ENCODE measurements around the gene ZNF599. TPM values are rescaled to one million over a fixed set of nuclear protein-coding genes. Genes with fewer than 3 reads are reported as not detected.

The ZNF599 gene
- total and polyA plus RNA-seq, 2 of the 13 experiments (the other 11 are each of a cell fraction or from before 2014, with no cell fraction given) = 5.8 to 7.3 TPM

GRCh38 chr19:34734537-34735103, 38.4 kb downstream of the ZNF599 start (continued):
- TF ChIP-seq PHF21A (CRISPR knock-in tag; IDR thresholded peaks at IDR 0.05) (peak; percentile 11; the same call in 1 of the 2 replicates), ATM (IDR thresholded peaks at IDR 0.05; ENCODE audit: borderline replicate concordance) (no peak), U2AF2 (IDR thresholded peaks at IDR 0.05; ENCODE audit: low read depth, low read length) (no peak), ZNF883 (CRISPR knock-in tag; IDR thresholded peaks at IDR 0.05; ENCODE audit: not compliant biosample characterization) (no peak), RFXANK (CRISPR knock-in tag; IDR thresholded peaks at IDR 0.05) (no peak), CEBPG (CRISPR knock-in tag; IDR thresholded peaks at IDR 0.05) (peak; percentile 53), CENPT (CRISPR knock-in tag; IDR thresholded peaks at IDR 0.05; ENCODE audit: low read depth) (no peak), RFX5 (IDR thresholded peaks at IDR 0.05; ENCODE audit: low read depth, low read length) (peak; percentile 7; the same call in 1 of the 2 replicates), ARID5B (CRISPR knock-in tag; IDR thresholded peaks at IDR 0.05) (no peak)
- TF ChIP-seq, protein P1, sequence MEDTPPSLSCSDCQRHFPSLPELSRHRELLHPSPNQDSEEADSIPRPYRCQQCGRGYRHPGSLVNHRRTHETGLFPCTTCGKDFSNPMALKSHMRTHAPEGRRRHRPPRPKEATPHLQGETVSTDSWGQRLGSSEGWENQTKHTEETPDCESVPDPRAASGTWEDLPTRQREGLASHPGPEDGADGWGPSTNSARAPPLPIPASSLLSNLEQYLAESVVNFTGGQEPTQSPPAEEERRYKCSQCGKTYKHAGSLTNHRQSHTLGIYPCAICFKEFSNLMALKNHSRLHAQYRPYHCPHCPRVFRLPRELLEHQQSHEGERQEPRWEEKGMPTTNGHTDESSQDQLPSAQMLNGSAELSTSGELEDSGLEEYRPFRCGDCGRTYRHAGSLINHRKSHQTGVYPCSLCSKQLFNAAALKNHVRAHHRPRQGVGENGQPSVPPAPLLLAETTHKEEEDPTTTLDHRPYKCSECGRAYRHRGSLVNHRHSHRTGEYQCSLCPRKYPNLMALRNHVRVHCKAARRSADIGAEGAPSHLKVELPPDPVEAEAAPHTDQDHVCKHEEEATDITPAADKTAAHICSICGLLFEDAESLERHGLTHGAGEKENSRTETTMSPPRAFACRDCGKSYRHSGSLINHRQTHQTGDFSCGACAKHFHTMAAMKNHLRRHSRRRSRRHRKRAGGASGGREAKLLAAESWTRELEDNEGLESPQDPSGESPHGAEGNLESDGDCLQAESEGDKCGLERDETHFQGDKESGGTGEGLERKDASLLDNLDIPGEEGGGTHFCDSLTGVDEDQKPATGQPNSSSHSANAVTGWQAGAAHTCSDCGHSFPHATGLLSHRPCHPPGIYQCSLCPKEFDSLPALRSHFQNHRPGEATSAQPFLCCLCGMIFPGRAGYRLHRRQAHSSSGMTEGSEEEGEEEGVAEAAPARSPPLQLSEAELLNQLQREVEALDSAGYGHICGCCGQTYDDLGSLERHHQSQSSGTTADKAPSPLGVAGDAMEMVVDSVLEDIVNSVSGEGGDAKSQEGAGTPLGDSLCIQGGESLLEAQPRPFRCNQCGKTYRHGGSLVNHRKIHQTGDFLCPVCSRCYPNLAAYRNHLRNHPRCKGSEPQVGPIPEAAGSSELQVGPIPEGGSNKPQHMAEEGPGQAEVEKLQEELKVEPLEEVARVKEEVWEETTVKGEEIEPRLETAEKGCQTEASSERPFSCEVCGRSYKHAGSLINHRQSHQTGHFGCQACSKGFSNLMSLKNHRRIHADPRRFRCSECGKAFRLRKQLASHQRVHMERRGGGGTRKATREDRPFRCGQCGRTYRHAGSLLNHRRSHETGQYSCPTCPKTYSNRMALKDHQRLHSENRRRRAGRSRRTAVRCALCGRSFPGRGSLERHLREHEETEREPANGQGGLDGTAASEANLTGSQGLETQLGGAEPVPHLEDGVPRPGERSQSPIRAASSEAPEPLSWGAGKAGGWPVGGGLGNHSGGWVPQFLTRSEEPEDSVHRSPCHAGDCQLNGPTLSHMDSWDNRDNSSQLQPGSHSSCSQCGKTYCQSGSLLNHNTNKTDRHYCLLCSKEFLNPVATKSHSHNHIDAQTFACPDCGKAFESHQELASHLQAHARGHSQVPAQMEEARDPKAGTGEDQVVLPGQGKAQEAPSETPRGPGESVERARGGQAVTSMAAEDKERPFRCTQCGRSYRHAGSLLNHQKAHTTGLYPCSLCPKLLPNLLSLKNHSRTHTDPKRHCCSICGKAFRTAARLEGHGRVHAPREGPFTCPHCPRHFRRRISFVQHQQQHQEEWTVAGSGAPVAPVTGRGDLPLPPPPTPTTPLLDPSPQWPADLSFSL (CRISPR knock-in tag; IDR thresholded peaks at IDR 0.05) = 0 out of 2 replicates have a peak, but pooled peaks have one; percentile 4
- TF ChIP-seq, protein P2, sequence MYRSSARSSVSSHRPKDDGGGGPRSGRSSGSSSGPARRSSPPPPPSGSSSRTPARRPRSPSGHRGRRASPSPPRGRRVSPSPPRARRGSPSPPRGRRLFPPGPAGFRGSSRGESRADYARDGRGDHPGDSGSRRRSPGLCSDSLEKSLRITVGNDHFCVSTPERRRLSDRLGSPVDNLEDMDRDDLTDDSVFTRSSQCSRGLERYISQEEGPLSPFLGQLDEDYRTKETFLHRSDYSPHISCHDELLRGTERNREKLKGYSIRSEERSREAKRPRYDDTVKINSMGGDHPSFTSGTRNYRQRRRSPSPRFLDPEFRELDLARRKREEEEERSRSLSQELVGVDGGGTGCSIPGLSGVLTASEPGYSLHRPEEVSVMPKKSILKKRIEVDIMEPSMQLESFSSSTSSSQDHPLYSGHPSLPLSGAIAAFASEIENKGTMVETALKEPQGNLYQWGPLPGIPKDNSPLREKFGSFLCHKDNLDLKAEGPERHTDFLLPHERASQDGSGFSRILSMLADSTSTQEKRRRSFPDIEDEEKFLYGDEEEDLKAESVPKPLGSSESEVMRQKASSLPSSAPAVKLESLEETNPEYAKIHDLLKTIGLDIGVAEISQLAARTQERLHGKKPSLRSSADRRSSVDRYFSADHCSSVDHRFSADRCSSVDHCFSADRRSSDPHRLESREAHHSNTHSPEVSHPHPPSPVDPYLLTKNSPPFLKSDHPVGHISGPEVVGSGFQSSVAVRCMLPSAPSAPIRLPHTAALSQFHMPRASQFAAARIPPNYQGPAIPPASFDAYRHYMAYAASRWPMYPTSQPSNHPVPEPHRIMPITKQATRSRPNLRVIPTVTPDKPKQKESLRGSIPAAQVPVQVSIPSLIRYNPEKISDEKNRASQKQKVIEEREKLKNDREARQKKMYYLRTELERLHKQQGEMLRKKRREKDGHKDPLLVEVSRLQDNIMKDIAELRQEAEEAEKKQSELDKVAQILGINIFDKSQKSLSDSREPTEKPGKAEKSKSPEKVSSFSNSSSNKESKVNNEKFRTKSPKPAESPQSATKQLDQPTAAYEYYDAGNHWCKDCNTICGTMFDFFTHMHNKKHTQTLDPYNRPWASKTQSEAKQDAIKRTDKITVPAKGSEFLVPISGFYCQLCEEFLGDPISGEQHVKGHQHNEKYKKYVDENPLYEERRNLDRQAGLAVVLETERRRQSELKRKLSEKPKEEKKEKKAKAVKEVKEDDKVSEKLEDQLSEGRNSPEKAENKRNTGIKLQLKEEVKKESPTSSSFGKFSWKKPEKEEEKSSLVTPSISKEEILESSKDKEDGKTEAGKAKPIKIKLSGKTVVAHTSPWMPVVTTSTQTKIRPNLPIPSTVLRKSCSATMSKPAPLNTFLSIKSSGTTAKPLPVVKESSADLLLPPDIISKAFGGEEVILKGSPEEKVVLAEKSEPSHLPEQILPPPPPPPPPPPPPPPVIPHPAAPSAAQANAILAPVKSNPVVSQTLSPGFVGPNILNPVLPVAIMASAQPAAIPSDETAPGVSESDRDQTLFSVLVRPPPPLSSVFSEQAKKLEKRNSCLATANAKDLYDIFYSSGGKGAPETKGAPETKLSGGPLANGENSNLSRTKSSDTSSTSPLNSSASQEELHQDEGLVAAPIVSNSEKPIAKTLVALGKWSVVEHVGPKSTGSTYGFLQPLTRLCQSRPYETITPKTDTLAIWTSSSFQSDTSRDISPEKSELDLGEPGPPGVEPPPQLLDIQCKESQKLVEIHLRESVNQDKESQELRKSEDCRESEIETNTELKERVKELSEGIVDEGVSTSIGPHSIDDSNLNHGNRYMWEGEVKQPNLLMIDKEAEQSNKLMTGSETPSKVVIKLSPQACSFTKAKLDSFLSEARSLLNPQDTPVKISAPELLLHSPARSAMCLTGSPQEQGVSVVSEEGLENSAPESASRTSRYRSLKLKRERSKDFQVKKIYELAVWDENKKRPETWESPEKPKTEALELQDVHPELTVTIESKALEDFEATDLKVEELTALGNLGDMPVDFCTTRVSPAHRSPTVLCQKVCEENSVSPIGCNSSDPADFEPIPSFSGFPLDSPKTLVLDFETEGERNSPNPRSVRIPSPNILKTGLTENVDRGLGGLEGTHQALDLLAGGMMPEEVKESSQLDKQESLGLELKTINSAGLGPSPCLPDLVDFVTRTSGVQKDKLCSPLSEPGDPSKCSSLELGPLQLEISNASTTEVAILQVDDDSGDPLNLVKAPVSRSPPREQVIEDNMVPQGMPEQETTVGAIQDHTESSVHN (CRISPR knock-in tag; IDR thresholded peaks at IDR 0.05) = no peak

Data from HepG2 (cell line).